Measurements from ENCODE around the gene GPX2. TPM values are rescaled to one million over a fixed set of nuclear protein-coding genes. Genes with fewer than 3 reads are reported as not detected.

Gene GPX2
- not detected in 2 replicates for total RNA-seq

DNA sequence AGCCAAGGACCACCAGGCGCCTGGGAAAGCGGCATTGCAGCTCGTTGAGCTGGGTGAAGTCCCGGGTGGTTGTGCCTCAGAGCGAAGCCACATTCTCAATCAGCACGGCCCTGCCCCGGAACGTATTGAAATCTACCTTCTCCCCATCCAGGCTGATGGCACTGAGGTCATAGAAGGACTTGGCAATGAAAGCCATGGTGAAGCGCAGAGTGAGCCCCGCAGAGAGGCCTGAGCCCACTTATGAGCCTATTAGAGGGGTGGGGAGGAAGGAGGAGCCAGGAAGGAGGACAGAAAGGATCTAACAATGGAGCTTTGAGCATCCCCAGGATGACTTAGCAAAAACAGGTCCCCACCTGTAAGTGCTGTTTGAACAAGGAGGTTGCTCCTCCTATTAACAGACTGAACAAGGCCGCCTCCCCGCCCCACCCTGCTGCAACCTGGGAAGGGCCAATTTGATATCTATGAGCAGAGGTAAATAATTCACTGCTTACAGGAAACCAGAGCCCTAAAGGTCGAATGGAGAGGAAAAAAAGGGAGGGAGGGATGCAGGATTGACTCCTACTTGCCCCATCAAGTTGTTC lies at the start of gene GPX2:
Gene GPX2, minus strand, starts transcription at position 215 of the 581 bp plus-strand sequence. Its CDS starts 19 bp downstream, at position 196.

DNA sequence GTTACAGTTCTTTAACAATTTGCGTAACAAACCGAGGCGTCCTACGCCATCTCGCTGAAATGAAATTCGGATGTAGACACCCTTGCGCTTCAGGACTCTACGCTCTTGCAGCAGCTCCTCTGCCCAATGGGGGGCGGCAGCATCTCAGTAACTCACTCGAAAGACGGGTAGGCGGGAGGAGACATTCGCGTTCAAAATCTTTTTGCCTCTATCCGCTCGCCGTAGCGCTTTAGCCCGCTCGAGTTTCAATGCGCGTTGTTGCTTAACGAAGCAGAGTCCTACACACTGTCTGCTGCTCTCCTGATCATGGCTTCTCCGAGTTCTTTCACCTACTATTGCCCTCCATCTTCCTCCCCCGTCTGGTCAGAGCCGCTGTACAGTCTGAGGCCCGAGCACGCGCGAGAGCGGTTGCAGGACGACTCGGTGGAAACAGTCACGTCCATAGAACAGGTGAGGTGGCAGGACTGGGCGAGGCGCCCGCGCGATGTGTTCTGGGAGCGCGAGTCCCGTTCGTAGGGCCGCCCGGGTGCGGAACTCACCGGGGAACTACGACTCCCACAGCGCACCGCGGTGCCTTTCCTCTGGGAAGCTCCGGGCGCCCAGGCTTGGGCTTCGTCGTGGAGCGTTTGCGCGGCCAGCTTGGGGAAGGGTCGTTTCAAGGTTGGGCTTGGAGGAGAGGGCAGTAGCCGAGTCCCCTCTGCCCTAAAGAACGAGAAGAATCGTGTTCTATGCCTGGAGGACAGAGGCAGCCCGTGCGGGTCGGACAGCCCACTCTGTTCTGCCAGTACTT lies 44.3 kb upstream of the GPX2 start, which contains the start of gene FNTB:
Gene FNTB, plus strand, starts transcription at position 248 of the 790 bp plus-strand sequence. Its CDS starts 59 bp downstream, at position 307.

DNA sequence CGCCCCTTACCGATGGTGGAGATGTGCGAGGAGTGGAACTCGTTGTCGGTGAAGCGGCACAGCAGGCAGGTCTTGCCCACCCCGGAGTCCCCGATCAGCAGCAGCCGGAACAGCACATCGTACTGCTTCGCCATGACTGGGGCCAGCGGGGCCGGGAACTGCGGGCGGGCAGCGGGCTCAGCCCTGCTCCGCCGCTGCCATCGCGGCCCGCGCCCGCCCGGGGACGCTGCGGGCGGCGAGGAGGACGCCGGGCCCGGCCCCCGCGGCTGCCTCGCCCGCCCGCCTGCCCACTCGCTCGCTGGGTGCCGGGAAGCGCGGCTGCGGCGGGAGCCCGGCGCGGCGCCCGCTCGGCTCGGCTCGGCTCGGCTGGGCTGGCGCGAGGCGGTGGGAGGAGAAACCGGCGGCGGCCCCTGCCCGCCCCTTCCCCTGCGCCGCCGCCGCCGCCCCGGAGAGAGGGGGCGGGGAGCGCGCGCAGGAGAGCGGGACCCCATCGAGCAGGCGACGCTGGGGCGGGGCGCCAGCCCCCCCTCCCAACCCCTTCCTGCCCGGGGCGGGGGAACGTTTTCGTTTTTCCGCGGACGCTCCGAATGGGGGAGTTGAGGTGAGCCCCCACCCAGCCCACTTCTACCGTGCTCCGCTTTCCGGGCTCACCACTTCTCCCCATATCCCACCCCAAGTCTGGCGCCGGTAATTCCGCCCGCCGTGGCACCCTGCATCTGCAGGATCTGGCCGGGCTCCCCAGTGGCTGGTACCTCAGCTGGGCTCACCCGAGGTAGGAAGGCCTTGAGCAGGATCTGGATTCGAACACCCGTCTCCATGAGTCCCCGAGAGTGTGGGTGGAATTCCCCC lies 29.6 kb upstream of the GPX2 start, which contains the start of gene RAB15:
Gene RAB15, minus strand, starts transcription at position 394 of the 849 bp plus-strand sequence. Its CDS starts 260 bp downstream, at position 134.

DNA sequence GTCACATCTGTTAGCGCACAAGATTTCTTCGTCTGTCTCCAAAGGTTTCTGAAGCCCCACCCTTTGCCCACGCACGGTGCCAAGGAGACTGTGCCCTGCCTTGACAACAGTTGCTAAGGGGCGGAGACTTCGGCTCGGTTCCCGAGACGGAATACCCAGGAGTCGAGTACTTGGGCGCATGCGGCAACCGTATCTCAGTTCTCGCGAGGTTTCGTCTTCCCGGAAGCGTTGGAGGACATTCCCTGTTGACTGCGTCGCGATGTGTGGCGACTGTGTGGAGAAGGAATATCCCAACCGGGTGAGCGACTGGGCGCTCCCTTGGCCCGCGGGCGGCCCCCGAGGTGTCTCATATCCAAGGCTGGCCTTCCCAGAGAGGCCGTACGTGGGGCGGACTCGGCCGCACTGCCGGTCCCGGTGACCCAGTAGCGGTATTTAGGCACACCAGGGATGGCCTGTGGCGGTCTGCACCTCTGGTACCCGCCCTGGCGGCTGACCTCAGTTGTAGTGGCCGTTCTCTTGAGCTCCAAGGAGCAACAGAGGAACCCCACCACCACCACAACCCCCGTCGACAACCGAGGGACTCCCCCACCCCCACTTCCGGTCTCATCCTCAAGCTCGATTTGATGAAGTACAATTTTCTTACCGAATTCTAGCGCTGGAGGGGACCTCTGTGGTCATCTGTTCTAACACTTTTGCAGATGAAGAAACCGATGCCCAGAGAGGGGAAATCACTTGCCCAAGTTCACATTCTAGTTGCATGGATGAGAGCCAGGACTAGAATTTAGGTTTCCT lies 28.1 kb downstream of the GPX2 start, which contains the start of gene CHURC1:
Gene CHURC1, plus strand, starts transcription at position 219 of the 792 bp plus-strand sequence. Its CDS starts 41 bp downstream, at position 260.

Other genes starting within 250 kb of the GPX2 start
- gene PLEKHG3, start 238.3 kb downstream of the GPX2 start, total RNA-seq, result 0.63 and 2.4 TPM in 2 replicates
- not detected in 2 replicates for gene SPTB, start 62.8 kb downstream of the GPX2 start, total RNA-seq
- gene CHURC1, start 28.3 kb downstream of the GPX2 start, total RNA-seq, result 45.4 and 48.2 TPM in 2 replicates
- 2.2 and 2.4 TPM in 2 replicates for gene RAB15, start 29.6 kb upstream of the GPX2 start, total RNA-seq
- gene FNTB, start 44.1 kb upstream of the GPX2 start, total RNA-seq, result 5.9 and 6.6 TPM in 2 replicates
- 33.4 and 38.3 TPM in 2 replicates for gene MAX, start 159.8 kb upstream of the GPX2 start, total RNA-seq

Data from bronchial smooth muscle cell (primary cell).